COLO668 (cell line): ENCODE data around the gene PILRB.

Source experiments
- DNase-seq: peaks from one replicate; lab custom pipeline; 2025; ENCODE audit not compliant: unreplicated experiment; lab: John Stamatoyannopoulos, UW

PILRB gene

DNA sequence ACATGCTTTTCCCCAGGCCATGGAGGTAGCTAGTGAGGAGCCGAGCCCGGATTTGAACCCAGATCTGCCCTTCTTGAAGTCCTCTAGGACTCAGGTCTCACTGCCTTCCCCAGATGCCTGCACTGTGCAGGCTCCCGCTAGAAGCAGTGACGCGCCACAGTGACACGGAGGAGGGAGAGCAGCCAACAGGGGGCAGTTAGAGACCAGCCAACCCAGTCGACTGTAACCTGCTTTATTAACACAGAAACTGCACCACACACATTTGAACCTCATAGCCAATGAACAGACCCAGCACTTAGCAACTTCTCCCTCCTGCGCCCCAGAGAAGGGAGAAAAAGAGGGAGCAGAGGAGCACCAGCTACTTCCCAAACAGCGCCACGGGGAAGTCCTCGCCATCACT lies 42.7 kb downstream of the PILRB start:
- DNase-seq: peak; percentile 14

DNA sequence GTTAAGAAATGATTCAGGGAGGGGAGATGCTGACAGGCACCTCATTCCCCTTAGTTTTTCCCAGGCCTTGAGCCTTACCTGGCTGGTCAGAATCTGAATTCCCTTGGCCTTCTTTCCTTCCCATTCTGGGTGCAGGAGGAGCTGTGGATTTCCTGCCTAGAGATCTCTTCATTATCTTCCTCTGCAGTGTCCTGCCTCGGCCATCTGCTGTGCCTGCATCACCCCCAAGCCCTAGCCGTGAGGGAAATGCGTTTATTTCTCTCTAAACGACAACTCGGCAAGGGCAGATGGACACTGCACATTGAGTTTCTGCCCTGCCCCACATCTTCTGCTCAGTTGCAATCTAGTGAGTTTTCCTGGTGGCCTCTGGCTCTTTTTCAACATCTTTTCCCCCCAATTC lies 43.9 kb downstream of the PILRB start:
- DNase-seq: no peak

DNA sequence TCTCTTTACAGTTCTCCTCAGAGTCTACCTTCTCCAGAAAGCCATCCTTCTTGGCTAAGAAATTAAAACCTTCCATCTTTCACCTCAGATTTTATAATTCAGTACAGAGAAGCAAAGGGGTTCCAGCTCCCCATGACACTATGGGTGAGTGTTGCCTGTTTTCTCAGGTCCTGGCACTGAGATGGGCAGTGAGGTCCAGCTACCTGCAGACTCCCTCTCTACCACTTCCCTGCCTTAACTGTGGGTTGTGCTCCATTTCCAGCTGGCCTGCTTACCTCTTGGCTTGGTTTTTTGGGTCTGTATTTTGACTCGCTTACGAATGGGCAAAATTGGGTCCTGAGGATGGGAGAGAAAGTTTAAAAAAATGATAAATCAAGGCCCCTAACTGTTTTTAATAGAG lies 44.3 kb downstream of the PILRB start:
- no peak for DNase-seq

DNA sequence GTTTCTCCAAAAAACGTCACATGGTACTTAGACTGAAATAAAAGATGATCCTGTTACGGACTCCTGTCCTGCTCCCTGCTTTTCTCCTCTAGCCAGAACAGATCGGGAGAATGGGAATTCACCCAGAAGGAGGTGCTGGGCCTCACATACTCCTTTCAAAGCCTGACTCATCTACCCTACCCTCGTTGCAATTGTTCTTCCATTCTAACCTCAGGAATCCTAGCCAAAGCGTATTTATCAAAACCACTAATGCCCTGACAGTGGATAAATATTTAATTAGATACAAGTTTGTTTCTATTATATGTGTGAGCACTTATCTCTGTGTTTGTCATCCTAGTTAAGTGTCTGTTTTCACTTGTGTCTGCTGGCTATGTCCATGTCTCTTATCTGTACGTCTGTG lies 48.9 kb downstream of the PILRB start:
- DNase-seq: no peak

DNA sequence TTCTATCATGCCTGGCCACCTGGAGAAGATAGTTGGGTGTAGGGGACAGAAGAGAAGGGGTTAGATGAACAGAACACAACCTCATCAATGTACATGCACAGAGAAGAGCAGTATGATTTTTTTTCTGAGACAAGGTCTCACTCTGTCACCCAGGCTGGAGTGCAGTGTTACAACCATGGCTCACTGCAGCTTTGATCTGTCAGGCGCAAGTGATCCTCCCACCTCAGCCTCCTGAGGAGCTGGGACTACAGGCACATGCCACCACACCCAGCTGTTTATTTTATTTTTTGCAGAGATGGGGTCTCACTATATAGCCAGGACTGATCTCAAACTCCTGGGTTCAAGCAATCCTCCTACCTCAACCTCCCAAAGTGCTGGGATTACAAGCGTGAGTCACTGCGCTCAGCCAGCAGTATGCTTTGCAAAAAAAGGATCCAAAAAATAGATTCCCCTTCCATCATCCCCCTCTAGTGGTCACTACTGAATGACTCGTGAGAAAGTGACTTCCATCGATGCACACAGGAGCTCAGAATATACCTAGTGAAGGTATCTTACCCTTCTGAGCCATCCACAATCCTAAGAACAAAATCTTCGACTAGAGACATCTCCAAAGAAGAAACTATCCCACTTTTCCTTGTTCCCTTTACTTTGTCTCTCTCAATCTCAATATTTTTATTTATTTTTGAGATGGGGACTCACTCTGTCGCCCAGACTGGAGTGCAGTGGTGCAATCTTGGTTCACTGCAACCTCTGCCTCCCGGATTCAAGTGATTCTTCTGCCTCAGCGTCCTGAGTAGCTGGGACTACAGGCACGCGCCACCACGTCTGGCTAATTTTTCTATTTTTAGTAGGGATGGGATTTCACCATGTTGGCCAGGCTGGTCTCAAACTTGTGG lies 49.6 kb downstream of the PILRB start:
- DNase-seq: peak; percentile 16

DNA sequence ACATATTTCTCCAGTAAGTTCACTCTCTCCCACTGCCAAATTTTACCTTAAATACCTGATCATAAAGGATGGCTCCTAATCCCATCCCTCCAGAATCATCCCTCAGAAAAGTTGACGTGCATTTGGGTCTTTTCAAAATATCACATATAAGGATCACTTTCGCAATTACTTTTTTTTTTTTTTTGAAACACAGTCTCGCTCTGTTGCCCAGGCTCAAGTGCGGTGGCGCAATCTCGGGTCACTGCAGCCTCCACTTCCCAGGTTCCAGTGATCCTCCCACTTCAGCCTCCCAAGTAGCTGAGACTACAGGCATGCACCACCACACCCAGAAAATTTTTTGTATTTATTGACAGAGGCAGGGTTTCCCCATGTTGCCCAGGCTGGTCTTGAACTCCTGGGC lies 53.2 kb downstream of the PILRB start:
- no peak for DNase-seq

DNA sequence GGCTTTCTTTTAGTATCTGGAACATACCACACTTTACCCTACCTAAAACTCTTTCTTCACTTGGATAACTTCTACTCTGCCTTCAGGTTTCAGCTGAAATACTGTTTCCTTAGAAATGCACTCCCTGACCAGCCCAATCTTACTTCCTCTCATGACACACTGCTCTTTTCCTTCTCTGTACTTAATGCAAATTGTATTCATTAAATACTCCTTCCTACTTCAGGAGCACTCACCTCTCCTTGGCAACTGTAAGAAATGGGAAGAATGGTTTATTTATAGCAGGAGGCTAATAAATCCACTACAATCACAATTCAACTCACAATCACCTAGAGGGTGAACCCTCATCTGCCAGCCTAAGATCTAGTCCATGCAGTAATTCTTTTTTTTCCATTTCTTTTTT lies 55.4 kb downstream of the PILRB start:
- DNase-seq: no peak

DNA sequence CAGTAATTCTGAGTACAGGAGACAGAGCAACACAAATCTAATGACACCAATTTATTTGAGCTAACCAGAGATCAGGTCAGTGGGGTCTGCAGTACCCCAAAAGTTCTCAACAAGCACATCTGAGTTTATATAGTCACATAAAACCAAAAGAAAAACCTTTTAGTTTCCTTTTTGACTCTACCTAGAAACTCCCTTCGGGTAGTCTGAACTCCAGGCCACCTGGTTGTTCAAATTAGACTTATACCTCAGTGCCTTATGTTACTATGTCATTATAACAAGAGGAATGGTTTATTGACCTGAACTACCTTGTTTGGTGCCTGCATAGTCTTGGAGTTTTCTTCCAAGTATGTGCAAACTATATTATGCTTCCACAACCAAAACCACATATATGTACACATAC lies 56.0 kb downstream of the PILRB start:
- no peak for DNase-seq

DNA sequence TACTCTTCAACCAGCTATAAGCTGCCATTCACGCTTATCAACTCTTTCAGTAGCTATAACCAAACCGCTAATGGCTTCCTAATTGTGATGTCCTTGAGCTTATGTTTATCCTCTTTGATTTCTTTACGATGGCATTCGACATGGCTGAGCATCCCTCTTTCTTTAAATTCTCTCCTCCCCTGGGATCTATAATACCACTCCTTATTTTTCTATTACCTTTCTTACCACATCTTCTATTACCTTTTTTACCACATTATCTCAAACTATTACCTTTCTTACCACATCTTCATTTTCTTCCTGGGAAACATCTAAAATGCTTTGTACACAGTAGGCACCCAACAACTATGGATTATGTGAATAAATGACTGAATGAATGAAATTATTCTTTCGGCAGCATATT lies 57.5 kb downstream of the PILRB start:
- DNase-seq: no peak
